GM12878 (cell line): Measurements from ENCODE around the gene HCAR2. TPM values are rescaled to one million over a fixed set of nuclear protein-coding genes. Genes with fewer than 3 reads are reported as not detected.

Source experiments
- BCLAF1 ChIP-seq: fragments of 450-650 bp; IDR thresholded peaks from 2 replicates; pipeline ENCODE4 v1.6.1; 2017; ENCODE audit warnings: antibody characterized with exemption, mild to moderate bottlenecking, moderate library complexity
- CEBPB ChIP-seq, 2 experiments: fragments of 150-350 bp in 1 of 2; IDR thresholded peaks; 2 replicates each; pipeline ENCODE4 v1.6.1; 2012 to 2014; ENCODE audit warnings: low read depth in 2 of 2, low read length in 2 of 2, borderline replicate concordance in 1 of 2, inconsistent platforms in 1 of 2
- E2F4 ChIP-seq: IDR thresholded peaks from 2 replicates; pipeline ENCODE4 v1.6.1; 2012; ENCODE audit warnings: low read depth, low read length, improper control_type of control experiment
- EGR1 ChIP-seq, 2 experiments: IDR thresholded peaks; 1 replicate in 1 of 2; 2 replicates in 1 of 2; pipeline ENCODE4 v1.6.1; 2011 to 2012; ENCODE audit warnings: low read depth in 2 of 2, low read length in 2 of 2, borderline replicate concordance in 1 of 2, mild to moderate bottlenecking in 1 of 2, moderate library complexity in 1 of 2
- ESRRA ChIP-seq: IDR thresholded peaks from 2 replicates; pipeline ENCODE4 v1.6.1; 2012; ENCODE audit warnings: mild to moderate bottlenecking, low read length, improper control_type of control experiment
- HDAC6 ChIP-seq: fragments of 200-600 bp; sonication (generic); IDR thresholded peaks from one replicate; pipeline ENCODE4 v1.8.0; 2017; ENCODE audit warnings: antibody characterized with exemption; ENCODE audit not compliant: unreplicated experiment
- KAT2A ChIP-seq: conservative IDR thresholded peaks from 2 replicates; pipeline ENCODE4 v1.6.1; 2011; ENCODE audit warnings: low read depth, low read length; ENCODE audit not compliant: control insufficient read depth
- MYB ChIP-seq: fragments of 150-350 bp; IDR thresholded peaks from 2 replicates; pipeline ENCODE4 v1.6.1; 2014; ENCODE audit warnings: mild to moderate bottlenecking, low read depth, low read length, borderline replicate concordance
- NRF1 ChIP-seq: conservative IDR thresholded peaks from 2 replicates; pipeline ENCODE4 v1.6.1; 2011; ENCODE audit warnings: mild to moderate bottlenecking, low read depth, low read length, improper control_type of control experiment
- TAF1 ChIP-seq: IDR thresholded peaks from 2 replicates; pipeline ENCODE4 v1.6.1; 2011; ENCODE audit warnings: mild to moderate bottlenecking, low read depth, low read length, borderline replicate concordance
- YY1 ChIP-seq: IDR thresholded peaks from 2 replicates; pipeline ENCODE4 v1.6.1; 2011; ENCODE audit warnings: low read depth, mild to moderate bottlenecking, low read length
- ZNF207 ChIP-seq: fragments of 450-650 bp; IDR thresholded peaks from 2 replicates; pipeline ENCODE4 v1.6.1; 2014; ENCODE audit warnings: antibody characterized with exemption, mild to moderate bottlenecking, borderline replicate concordance
- ZSCAN29 ChIP-seq: fragments of 450-650 bp; IDR thresholded peaks from 2 replicates; pipeline ENCODE4 v1.6.1; 2017; ENCODE audit warnings: mild to moderate bottlenecking, moderate library complexity
- polyA plus RNA-seq, 11 experiments: library from polyadenylated mRNA; depleted of rRNA in 4 of 11; unstranded in 6 of 11; stranded (reverse) in 5 of 11; fragments of >200 nt; fragmentation: Nextera tagmentation in 4 of 11; fragmentation: Illumina TruSeq in 1 of 11; extraction: Ambion mirVana in 4 of 11; extraction: Trizol in 1 of 11; gene quantifications; 1 replicate in 1 of 11; 2 replicates in 10 of 11; pipeline versions ENCODE4 v1.2.1 to v1.2.3, GENCODE V29; 2011 to 2016; ENCODE audit warnings: inconsistent platforms in 2 of 11, missing spikeins in 2 of 11, low read depth in 1 of 11
- total RNA-seq, 4 experiments: library from RNA; depleted of rRNA in 3 of 4; stranded (reverse); fragments of >200 nt in 3 of 4; fragmentation: Illumina TruSeq in 1 of 4; extraction: Trizol in 1 of 4; gene quantifications; 2 replicates each; pipeline versions ENCODE4 v1.2.1 to v1.2.3, GENCODE V29; 2013 to 2021

HCAR2 gene
- total and polyA plus RNA-seq, 10 of the 15 experiments (the other 5 are each of a cell fraction or from before 2014, with no cell fraction given) = 0.19 to 0.66 (median 0.35) TPM

- TF ChIP-seq TAF1 (no peak), CEBPB (IDR thresholded peaks at IDR 0.05; ENCODE audit: borderline replicate concordance in 1 of 2, low read depth in 2 of 2, low read length in 2 of 2) (no peak), ESRRA (no peak), ZNF207 (no peak), ZSCAN29 (no peak), BCLAF1 (no peak), EGR1 (IDR thresholded peaks at IDR 0.05; ENCODE audit: borderline replicate concordance in 1 of 2, low read depth in 2 of 2, low read length in 2 of 2) (no peak), E2F4 (no peak), MYB (no peak), HDAC6 (no peak), YY1 (no peak), NRF1 (no peak), KAT2A (no peak)
These were observed 35.4 kb upstream of the HCAR2 start (continued) for GRCh38 chr12:122738571-122738970.
